HL-60 (cell line): ENCODE measurements around the gene HSPH1.

Experiments
- CTCF ChIP-seq: IDR thresholded peaks from one replicate; pipeline ENCODE4 v1.5.1; 2011; ENCODE audit warnings: low read length, control low read depth, inconsistent platforms; ENCODE audit not compliant: insufficient read depth
- SPI1 ChIP-seq: IDR thresholded peaks from 2 replicates; pipeline ENCODE4 v1.6.1; 2012; ENCODE audit warnings: low read depth, mild to moderate bottlenecking, borderline replicate concordance

GRCh38 chr13:31092646-31093045 is 69.1 kb downstream of the HSPH1 start:
- TF ChIP-seq CTCF (no peak), SPI1 (no peak)
